ENCODE data around the gene PADI2. TPM values are rescaled to one million over a fixed set of nuclear protein-coding genes. Genes with fewer than 3 reads are reported as not detected.

The PADI2 gene
- total and polyA plus RNA-seq, 2 of the 8 experiments (the other 6 are each of a cell fraction or from before 2014, with no cell fraction given): 1.6 to 7.5 TPM

GRCh38 chr1:17056551-17056950 lies 62.7 kb downstream of the PADI2 start:
- ChIA-PET CTCF (ENCODE audit: partially characterized antibody) (interaction anchor here (1.9 kb wide), 1 partner anchor 65 kb away, joined by 6 read pairs; no protein-coding TSS in a partner anchor), POLR2A (ENCODE audit: partially characterized antibody) (interaction anchor here (0.6 kb wide), 1 partner anchor 442 kb away, joined by 3 read pairs; no protein-coding TSS in a partner anchor)
- Histone ChIP-seq H2BK12ac (ENCODE audit: low read depth, low read length) (no peak overlapping the region), H4K20me1 (replicated peaks in 1 of 2; ENCODE audit: control insufficient read depth in 1 of 2, insufficient read depth in 2 of 2, low read length in 2 of 2) (no peaks in the 10 kb centered on the region), H3K79me2 (ENCODE audit: control insufficient read depth in 1 of 2, insufficient read depth in 2 of 2, low read length in 2 of 2) (peaks cover 10 to 16% of the 10 kb centered on the region in 2 experiments), H2AK5ac (ENCODE audit: low read depth, low read length) (no peak overlapping the region), H2AFZ (ENCODE audit: low read length) (no peak overlapping the region), H3K14ac (ENCODE audit: insufficient read length) (no peak overlapping the region), H2BK20ac (ENCODE audit: low read length) (no peak overlapping the region), H3K4me3 (ENCODE audit: extremely low read depth in 1 of 4, insufficient read depth in 2 of 4, low read depth in 3 of 4, low read length in 4 of 4) (no peak overlapping the region), H3K23ac (ENCODE audit: insufficient read length) (no peak overlapping the region), H3K4me2 (ENCODE audit: insufficient read depth in 1 of 2, low read depth in 2 of 2, low read length in 2 of 2) (no peak overlapping the region), H2BK15ac (ENCODE audit: low read length) (no peak overlapping the region), H3K36me3 (ENCODE audit: control insufficient read depth in 2 of 4, insufficient read depth in 4 of 4, low read length in 3 of 4) (no peaks in the 10 kb centered on the region), H3K56ac (replicated peaks; ENCODE audit: insufficient read length, low read depth, low read length) (no peak overlapping the region), H3K4me1 (replicated peaks in 1 of 4; ENCODE audit: control insufficient read depth in 3 of 4, insufficient read depth in 4 of 4, low read length in 3 of 4) (peaks cover 4 to 13% (median 7%) of the 10 kb centered on the region in 4 experiments; a peak in 5 of 7 replicates), H3K27ac (ENCODE audit: low read depth, low read length) (no peak overlapping the region), H3K27me3 (replicated peaks in 1 of 4; ENCODE audit: control insufficient read depth in 3 of 4, extremely low read depth in 1 of 4, insufficient read depth in 3 of 4, low read length in 3 of 4) (no peaks in the 10 kb centered on the region), H4K5ac (ENCODE audit: insufficient read length, low read depth, low read length) (no peak overlapping the region), H3K4ac (replicated peaks; ENCODE audit: insufficient read length, low read depth, low read length) (no peak overlapping the region), H4K8ac (ENCODE audit: extremely low read depth, insufficient read depth, low read length) (no peak overlapping the region), H2BK5ac (ENCODE audit: low read depth, low read length) (no peak overlapping the region), H2BK120ac (replicated peaks; ENCODE audit: low read depth, low read length) (no peak overlapping the region), H3K9me3 (ENCODE audit: insufficient read depth in 2 of 2, low read depth in 1 of 2, low read length in 1 of 2) (no peaks in the 10 kb centered on the region), H3K9ac (replicated peaks in 1 of 4; ENCODE audit: extremely low read depth in 1 of 4, low read depth in 3 of 4, low read length in 3 of 4) (no peak overlapping the region), H3K79me1 (ENCODE audit: low read depth, low read length) (0 out of 2 replicates have a peak, but pooled peaks cover 2% of the 10 kb centered on the region), H3K23me2 (ENCODE audit: low read depth, low read length) (peaks cover 5% of the 10 kb centered on the region), H4K91ac (replicated peaks; ENCODE audit: insufficient read length, low read length) (no peak overlapping the region), H3K18ac (ENCODE audit: extremely low read depth, low read length) (no peak overlapping the region)
- no peak for DNase-seq (ENCODE audit: low read depth in 1 of 2, low spot score in 2 of 2)
- FAIRE-seq: no peak
- 86% methylated on average over 4 of the region's 4 CpGs; no CpG with 5 or more reads in 1 of the 2 experiments for WGBS, 2 experiments (ENCODE audit: extremely low coverage in 1 of 2, insufficient coverage in 1 of 2, insufficient read length in 1 of 2, insufficient replicate concordance in 2 of 2, low coverage in 1 of 2, low lambda C conversion rate in 2 of 2, missing lambda C conversion rate in 1 of 2)
- no peak for TF ChIP-seq BACH1 (IDR thresholded peaks at IDR 0.05; ENCODE audit: low read length)
- TF ChIP-seq KDM5A (IDR thresholded peaks at IDR 0.05; ENCODE audit: low read length): no peak
- no peak for TF ChIP-seq CHD2 (IDR thresholded peaks at IDR 0.05; ENCODE audit: low read length)
- TF ChIP-seq RXRA (IDR thresholded peaks at IDR 0.05; ENCODE audit: insufficient read depth, low read depth, low read length): no peak
- no peak for TF ChIP-seq TBP (IDR thresholded peaks at IDR 0.05; ENCODE audit: low read depth, low read length)
- TF ChIP-seq ASH2L (IDR thresholded peaks at IDR 0.05; ENCODE audit: low read length): no peak
- no peak for TF ChIP-seq SIRT6 (IDR thresholded peaks at IDR 0.05; ENCODE audit: low read length)
- no peak for TF ChIP-seq JUN (IDR thresholded peaks at IDR 0.05; ENCODE audit: low read depth, low read length)
- no peak for TF ChIP-seq SP4 (IDR thresholded peaks at IDR 0.05; ENCODE audit: low read length)
- TF ChIP-seq CHD1 (IDR thresholded peaks at IDR 0.05; ENCODE audit: low read depth, low read length): no peak
- no peak for TF ChIP-seq ATF2 (IDR thresholded peaks at IDR 0.05; ENCODE audit: low read length)
- TF ChIP-seq JUND (IDR thresholded peaks at IDR 0.05; ENCODE audit: low read length): no peak
